Fibroblast of skin of right quadriceps (primary cell): ENCODE data around the gene PCNA.

ENCODE experiments used
- DNase-seq: peaks from one replicate; pipeline ENCODE4 v3.0.0-alpha.2; 2013

Gene PCNA

GRCh38 chr20:5119435-5120184 is at the start of gene PCNA:
Gene PCNA, minus strand, starts transcription at chr20:5119958. Its CDS starts 160 bp downstream, at chr20:5119798.
- DNase-seq = peak; percentile 96

- peak; percentile 49 for DNase-seq
Measured at GRCh38 chr20:5168651-5169396, 49.1 kb upstream of the PCNA start.

- no peak for DNase-seq
Measured at GRCh38 chr20:5164645-5165625, 45.2 kb upstream of the PCNA start.

GRCh38 chr20:5161536-5162164 is 41.9 kb upstream of the PCNA start:
- DNase-seq = no peak

GRCh38 chr20:5160882-5161281 is 41.1 kb upstream of the PCNA start:
- DNase-seq = no peak

GRCh38 chr20:5159928-5160327 is 40.2 kb upstream of the PCNA start:
- DNase-seq = no peak

GRCh38 chr20:5156675-5157448 is 37.1 kb upstream of the PCNA start:
- no peak for DNase-seq

GRCh38 chr20:5155404-5155803 is 35.6 kb upstream of the PCNA start:
- no peak for DNase-seq

GRCh38 chr20:5154543-5154925 is 34.8 kb upstream of the PCNA start:
- DNase-seq = no peak

GRCh38 chr20:5153612-5154542 is 34.1 kb upstream of the PCNA start:
- no peak for DNase-seq

GRCh38 chr20:5153152-5153467 is 33.4 kb upstream of the PCNA start:
- no peak for DNase-seq

GRCh38 chr20:5150226-5151076 is 30.7 kb upstream of the PCNA start:
- DNase-seq = peak; percentile 10

- no peak for DNase-seq
Measured at GRCh38 chr20:5149892-5150225, 30.1 kb upstream of the PCNA start.

- DNase-seq = no peak
Measured at GRCh38 chr20:5148581-5148980, 28.8 kb upstream of the PCNA start.

GRCh38 chr20:5146871-5147592 is 27.3 kb upstream of the PCNA start:
- no peak for DNase-seq

GRCh38 chr20:5146099-5146668 is 26.4 kb upstream of the PCNA start:
- DNase-seq = no peak

- DNase-seq = no peak
Measured at GRCh38 chr20:5145365-5146098, 25.8 kb upstream of the PCNA start.

GRCh38 chr20:5143851-5144250 is 24.1 kb upstream of the PCNA start:
- no peak for DNase-seq
